NCI-H2171 (cell line): ENCODE data around the gene HRG.
"Not testable (repeated sequence)": the region's sequence is repeated elsewhere in the genome, so short reads cannot be mapped to it uniquely, and the experiment has no call there.

Source experiments
- DNase-seq: peaks from one replicate; lab custom pipeline; 2025; lab: John Stamatoyannopoulos, UW

Gene HRG

DNA sequence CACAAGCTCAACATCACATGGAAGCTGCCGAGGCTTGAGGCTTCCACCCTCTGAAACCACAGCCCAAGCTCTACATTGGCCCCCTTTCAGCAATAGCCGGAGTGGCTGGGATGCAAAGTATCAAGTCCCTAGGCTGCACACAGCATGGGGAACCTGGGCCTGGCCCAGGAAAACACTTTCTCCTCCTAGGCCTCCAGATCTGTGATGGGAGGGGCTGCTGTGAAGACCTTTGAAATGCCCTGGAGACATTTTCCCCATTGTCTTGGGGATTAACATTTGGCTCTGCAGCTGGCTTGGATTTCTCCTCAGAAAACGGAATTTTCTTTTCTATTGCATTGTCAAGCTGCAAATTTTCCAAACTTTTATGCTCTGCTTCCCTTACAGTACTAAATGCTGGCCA lies 18.2 kb downstream of the HRG start:
- DNase-seq = no peak

DNA sequence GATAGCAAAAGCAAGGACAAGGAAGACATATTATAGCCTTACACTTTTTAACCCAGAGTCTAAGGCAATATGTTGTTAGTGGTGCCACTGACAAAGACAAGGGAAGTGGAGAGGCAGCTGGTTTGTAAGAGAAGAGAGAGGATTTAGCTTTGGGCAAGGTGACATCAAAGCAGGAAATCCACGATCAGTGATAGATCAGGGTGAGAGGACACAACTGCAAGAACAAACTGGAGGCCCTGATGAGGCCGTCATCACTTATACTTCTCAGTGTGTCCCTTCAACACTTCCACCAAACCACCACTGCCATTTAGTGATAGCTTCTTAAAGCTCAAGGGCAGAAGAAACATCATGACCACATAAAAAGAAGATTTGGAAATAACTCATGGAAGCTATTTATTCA lies 20.7 kb downstream of the HRG start:
- not testable (repeated sequence) for DNase-seq

DNA sequence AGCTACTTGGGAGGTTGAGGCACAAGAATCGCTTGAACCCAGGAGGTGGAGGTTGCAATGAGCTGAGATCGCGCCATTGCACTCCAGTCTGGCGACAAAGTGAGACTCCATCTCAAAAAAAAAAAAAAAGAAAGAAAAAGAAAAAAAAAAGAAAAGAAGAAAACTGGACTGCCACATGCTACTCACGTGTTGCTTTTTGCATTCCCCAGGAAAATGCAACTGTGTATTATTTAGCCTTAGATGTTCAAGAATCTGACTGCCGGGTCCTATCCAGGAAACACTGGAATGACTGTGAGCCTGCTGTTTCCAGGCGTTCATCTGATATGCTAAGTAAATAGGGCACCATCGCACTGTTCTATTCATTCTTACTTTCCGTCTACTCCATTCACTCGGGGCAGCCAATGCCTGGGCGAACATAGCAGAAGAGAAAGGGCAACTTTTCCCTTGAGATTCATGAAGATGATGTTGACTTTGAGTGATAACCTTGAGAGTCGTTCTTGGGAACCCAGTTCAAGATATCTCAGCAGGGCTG lies 21.4 kb downstream of the HRG start:
- DNase-seq = no peak

- not testable (repeated sequence) for DNase-seq
These were observed 24.5 kb downstream of the HRG start for GRCh38 chr3:186690304-186690703.

DNA sequence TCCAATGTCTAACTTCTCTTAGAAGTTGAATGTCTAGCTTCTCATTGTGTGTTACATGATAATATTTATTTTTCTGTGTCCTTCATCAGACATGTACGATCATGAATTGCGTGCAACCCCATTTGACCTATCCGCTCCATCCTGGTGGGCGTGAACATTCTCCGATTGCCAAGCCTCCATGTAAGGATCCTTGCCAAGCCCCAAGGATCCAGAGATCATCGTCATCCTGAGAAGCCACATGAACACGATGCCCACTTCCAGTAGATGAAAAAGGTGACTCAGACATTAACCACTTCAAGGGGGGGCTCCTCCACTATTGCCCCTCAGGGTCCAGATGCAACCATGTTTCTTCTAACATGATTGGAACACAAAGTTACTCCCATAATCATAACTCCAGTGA lies 25.9 kb downstream of the HRG start:
- DNase-seq = no peak

DNA sequence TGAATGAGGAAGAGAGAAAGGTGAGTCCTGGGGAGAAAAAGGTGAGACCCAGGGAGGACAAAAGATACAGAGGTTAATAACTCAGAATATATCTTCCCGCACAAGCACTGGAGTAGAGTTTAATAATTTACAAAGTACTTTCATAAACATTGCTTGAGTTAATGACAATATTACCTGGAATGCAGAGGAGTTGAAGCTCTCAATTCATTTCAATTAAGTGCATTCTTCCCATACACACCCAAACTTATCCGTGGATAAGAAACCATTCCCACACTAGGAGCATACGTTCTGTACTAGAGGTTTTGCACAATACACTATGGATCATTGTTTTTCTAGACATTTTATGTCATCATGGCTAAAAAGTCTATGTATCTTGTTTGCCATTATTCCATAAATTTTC lies 28.0 kb downstream of the HRG start:
- no peak for DNase-seq

- no peak for DNase-seq
These were observed 28.6 kb downstream of the HRG start for GRCh38 chr3:186694288-186695032.

DNA sequence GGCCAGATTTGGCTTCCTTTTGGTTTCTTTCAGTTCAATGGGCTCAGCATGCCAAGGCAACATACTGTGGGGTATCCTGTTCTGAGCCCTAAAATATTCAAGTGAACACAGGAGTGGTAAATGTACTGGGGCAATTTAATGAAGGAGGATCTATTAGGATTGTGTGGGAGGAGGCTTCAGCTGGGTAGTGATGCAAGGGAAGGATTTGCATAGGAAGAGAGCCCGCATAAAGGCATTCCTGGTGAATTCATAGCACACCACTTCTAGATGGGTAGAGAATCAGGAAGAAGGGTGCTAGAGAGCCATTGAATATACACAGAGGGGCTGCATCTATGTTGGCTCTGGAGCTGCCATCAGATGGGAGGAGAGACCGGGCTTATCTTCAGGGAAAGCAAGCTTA lies 30.7 kb downstream of the HRG start:
- DNase-seq = no peak

DNA sequence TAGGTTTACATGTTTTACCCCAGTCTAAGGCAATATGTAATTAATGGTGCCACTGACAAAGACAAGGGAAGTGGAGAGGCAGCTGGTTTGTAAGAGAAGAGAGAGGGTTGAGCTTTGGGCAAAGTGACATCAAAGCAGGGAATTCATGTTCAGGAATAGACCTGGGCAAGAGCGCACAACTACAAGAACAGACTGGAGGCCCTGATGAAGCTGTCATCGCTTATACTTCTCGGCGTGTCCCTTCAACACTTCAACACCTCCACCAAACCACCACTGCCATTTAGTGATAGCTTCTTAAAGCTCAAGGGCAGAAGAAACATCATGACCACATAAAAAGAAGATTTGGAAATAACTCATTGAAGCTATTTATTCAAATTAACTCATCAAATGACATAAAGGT lies 31.7 kb downstream of the HRG start:
- DNase-seq = no peak

- DNase-seq = no peak
These were observed 34.5 kb downstream of the HRG start for GRCh38 chr3:186700267-186700666.

GRCh38 chr3:186702451-186702850 lies 36.6 kb downstream of the HRG start:
- not testable (repeated sequence) for DNase-seq

GRCh38 chr3:186705882-186706780 lies 40.3 kb downstream of the HRG start:
- no peak for DNase-seq

- DNase-seq = no peak
These were observed 43.3 kb downstream of the HRG start for GRCh38 chr3:186708983-186709679.

DNA sequence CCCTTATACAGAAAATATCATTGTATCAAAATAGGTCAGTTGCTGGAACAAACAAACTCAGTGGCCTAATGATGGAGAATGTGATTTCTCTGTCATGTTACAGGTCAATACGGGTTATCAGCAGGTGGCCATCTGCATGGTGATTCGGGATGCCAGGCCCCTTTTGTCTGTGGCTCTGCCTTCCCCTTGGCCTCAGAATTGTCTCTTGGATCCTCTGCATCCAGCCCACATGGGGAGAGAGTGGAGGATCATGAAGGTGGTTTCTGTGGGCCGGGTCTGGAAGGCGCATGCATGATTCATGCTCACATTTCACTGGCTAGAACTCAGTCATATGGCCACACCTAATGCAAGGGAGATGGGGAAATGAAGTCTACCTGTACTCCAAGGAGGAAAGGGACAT lies 44.9 kb downstream of the HRG start:
- DNase-seq = not testable (repeated sequence)

- DNase-seq = no peak
These were observed 47.7 kb downstream of the HRG start for GRCh38 chr3:186713499-186713898.

- no peak for DNase-seq
These were observed 51.2 kb downstream of the HRG start, which contains the start of gene KNG1 for GRCh38 chr3:186717039-186717457. Gene KNG1 (plus strand): TSS chr3:186717359. CDS start chr3:186717543, 184 bp downstream.

- DNase-seq = no peak
These were observed 54.3 kb downstream of the HRG start for GRCh38 chr3:186719945-186720739.

- no peak for DNase-seq
These were observed 56.6 kb downstream of the HRG start for GRCh38 chr3:186722457-186722856.

- DNase-seq = no peak
These were observed 59.1 kb downstream of the HRG start for GRCh38 chr3:186724911-186725310.
